ENCODE data around the gene ABCB11.
"Not testable (repeated sequence)": the region's sequence is repeated elsewhere in the genome, so short reads cannot be mapped to it uniquely, and the experiment has no call there.

ABCB11 gene

GRCh38 chr2:169026056-169026455, 5.1 kb downstream of the ABCB11 start:
- no peak for DNase-seq (ENCODE audit: insufficient read length, low spot score)
- FAIRE-seq: no peak
- TF ChIP-seq TAF1 (IDR thresholded peaks at IDR 0.05; ENCODE audit: low read depth, low read length): no peak
- TF ChIP-seq POLR2A (IDR thresholded peaks at IDR 0.05; ENCODE audit: low read depth, low read length): no peak
- no peak for TF ChIP-seq SPI1 (IDR thresholded peaks at IDR 0.05; ENCODE audit: low read depth, low read length)
- TF ChIP-seq POU2F2 (IDR thresholded peaks at IDR 0.05; ENCODE audit: low read depth, low read length): no peak
- TF ChIP-seq POLR2AphosphoS5 (IDR thresholded peaks at IDR 0.05; ENCODE audit: low read depth, low read length): no peak
- no peak for TF ChIP-seq PAX5 (IDR thresholded peaks at IDR 0.05; ENCODE audit: insufficient read depth, low read length, severe bottlenecking)

DNA sequence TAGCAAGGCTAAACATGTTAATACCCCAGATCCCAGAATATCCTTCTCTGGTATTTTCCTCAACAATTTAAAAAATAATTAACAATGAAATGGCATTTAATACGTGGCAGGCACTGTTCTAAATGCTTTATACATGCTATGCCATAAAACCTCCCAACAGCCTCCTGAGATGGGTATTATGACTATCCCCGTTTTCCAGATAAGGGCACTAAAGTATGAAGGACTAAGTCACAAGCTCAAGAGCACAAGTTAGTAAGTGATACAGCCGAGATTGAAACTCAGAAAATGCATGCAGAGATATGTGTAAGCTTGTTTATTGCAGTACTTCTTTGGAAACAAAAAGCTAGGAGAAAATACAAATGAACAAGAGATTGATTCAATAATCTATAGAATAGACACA, 8.0 kb downstream of the ABCB11 start:
- DNase-seq (ENCODE audit: insufficient read length, low spot score) (no peak), FAIRE-seq (no peak)
- no peak for TF ChIP-seq POLR2A (IDR thresholded peaks at IDR 0.05; ENCODE audit: low read depth, low read length)
- no peak for TF ChIP-seq PAX5 (IDR thresholded peaks at IDR 0.05; ENCODE audit: insufficient read depth, low read length, severe bottlenecking)
- TF ChIP-seq POU2F2 (IDR thresholded peaks at IDR 0.05; ENCODE audit: low read depth, low read length): no peak
- TF ChIP-seq TAF1 (IDR thresholded peaks at IDR 0.05; ENCODE audit: low read depth, low read length): no peak
- no peak for TF ChIP-seq POLR2AphosphoS5 (IDR thresholded peaks at IDR 0.05; ENCODE audit: low read depth, low read length)
- TF ChIP-seq SPI1 (IDR thresholded peaks at IDR 0.05; ENCODE audit: low read depth, low read length): no peak

DNA sequence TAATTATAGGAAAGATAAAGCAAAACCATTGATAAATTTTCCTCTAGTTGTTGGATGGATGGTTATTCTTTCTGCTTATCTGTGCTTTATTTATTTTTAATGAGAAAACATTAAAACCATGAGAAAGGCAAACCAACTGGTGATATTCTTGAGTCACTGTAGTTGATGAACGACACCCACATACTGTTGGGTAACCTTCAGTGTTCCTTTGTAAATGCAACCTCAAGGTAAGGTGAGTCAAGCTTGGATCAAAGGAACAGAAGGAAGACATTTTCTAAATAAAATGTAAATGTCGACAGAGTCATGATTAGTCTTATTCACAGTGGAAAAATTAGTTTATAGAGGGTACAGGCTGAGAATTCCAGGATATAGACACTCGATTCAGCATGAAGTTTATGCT, 12.7 kb downstream of the ABCB11 start:
- no peak for FAIRE-seq
- TF ChIP-seq POU2F2 (IDR thresholded peaks at IDR 0.05; ENCODE audit: low read depth, low read length) (no peak), PAX5 (IDR thresholded peaks at IDR 0.05; ENCODE audit: insufficient read depth, low read length, severe bottlenecking) (no peak), POLR2AphosphoS5 (IDR thresholded peaks at IDR 0.05; ENCODE audit: low read depth, low read length) (no peak), SPI1 (IDR thresholded peaks at IDR 0.05; ENCODE audit: low read depth, low read length) (no peak), TAF1 (IDR thresholded peaks at IDR 0.05; ENCODE audit: low read depth, low read length) (no peak), POLR2A (IDR thresholded peaks at IDR 0.05; ENCODE audit: low read depth, low read length) (no peak)
- no peak for DNase-seq (ENCODE audit: insufficient read length, low spot score)

DNA sequence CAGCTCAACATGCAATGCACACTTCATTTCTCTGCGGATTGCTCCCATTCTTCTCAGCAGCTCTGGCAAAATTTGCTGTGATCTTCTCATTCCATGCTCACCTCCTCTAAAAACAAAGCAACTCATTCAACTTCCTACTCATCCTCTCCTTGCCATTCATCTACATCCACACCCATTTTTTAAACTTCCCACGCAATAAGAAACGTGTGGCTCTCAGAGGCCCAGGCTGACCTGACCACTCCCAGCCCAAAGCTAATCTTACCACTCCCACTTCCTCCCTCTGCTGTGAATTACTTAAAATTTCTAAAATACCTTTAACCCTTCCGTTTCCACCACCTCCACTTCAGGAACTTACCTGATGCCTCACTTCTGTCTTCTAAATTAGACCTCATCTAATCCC, 15.2 kb downstream of the ABCB11 start:
- DNase-seq (ENCODE audit: insufficient read length, low spot score) (no peak), FAIRE-seq (no peak)
- no peak for TF ChIP-seq TAF1 (IDR thresholded peaks at IDR 0.05; ENCODE audit: low read depth, low read length)
- TF ChIP-seq POU2F2 (IDR thresholded peaks at IDR 0.05; ENCODE audit: low read depth, low read length): no peak
- TF ChIP-seq POLR2AphosphoS5 (IDR thresholded peaks at IDR 0.05; ENCODE audit: low read depth, low read length): no peak
- TF ChIP-seq PAX5 (IDR thresholded peaks at IDR 0.05; ENCODE audit: insufficient read depth, low read length, severe bottlenecking): no peak
- no peak for TF ChIP-seq SPI1 (IDR thresholded peaks at IDR 0.05; ENCODE audit: low read depth, low read length)
- TF ChIP-seq POLR2A (IDR thresholded peaks at IDR 0.05; ENCODE audit: low read depth, low read length): no peak

DNA sequence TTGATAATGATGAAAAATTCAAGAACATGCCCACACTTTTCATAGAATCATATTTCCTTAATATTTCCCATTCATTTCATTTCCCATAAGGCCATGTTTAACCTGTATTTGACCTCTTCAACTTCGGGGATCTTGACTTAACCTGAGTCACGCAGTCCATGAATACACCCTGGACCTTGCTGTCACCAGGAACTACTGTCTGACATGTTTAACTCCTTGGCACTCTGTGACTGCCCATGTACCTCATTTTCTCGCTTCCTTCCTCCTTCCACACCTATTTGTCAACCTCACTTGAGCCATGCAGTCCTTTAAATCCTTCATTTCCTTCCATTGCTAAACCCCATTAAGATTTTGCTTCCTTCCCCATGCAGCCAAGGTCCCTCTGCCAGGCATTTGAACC, 16.3 kb downstream of the ABCB11 start:
- FAIRE-seq (no peak), DNase-seq (ENCODE audit: insufficient read length, low spot score) (no peak)
- no peak for TF ChIP-seq POLR2AphosphoS5 (IDR thresholded peaks at IDR 0.05; ENCODE audit: low read depth, low read length)

DNA sequence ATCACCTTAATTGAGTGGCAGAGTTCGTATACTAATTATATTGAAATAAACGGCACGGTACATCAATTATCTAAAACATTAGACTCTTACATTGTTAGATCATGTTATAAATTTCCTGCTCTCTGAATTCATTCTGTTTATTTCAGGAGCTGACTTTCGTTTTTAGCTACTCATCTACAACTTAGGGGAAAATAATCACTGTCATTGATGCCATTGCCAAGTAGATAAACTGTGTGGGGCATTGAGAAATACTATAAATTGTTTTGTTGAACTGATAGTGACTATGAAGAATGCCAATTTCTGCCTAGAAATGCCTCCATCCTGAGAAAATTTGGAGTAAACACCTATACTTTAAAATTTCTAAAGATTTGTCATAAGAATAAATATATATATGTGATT, 17.5 kb downstream of the ABCB11 start:
- TF ChIP-seq SPI1 (IDR thresholded peaks at IDR 0.05; ENCODE audit: low read depth, low read length) (no peak), PAX5 (IDR thresholded peaks at IDR 0.05; ENCODE audit: insufficient read depth, low read length, severe bottlenecking) (no peak), TAF1 (IDR thresholded peaks at IDR 0.05; ENCODE audit: low read depth, low read length) (no peak), POLR2AphosphoS5 (IDR thresholded peaks at IDR 0.05; ENCODE audit: low read depth, low read length) (no peak), POU2F2 (IDR thresholded peaks at IDR 0.05; ENCODE audit: low read depth, low read length) (no peak), POLR2A (IDR thresholded peaks at IDR 0.05; ENCODE audit: low read depth, low read length) (no peak)
- no peak for DNase-seq (ENCODE audit: insufficient read length, low spot score)
- FAIRE-seq: no peak

GRCh38 chr2:169012812-169013627, 18.1 kb downstream of the ABCB11 start:
- FAIRE-seq (no peak), DNase-seq (ENCODE audit: insufficient read length, low spot score) (no peak)
- TF ChIP-seq POU2F2 (IDR thresholded peaks at IDR 0.05; ENCODE audit: low read depth, low read length): no peak
- TF ChIP-seq TAF1 (IDR thresholded peaks at IDR 0.05; ENCODE audit: low read depth, low read length): no peak
- no peak for TF ChIP-seq POLR2A (IDR thresholded peaks at IDR 0.05; ENCODE audit: low read depth, low read length)
- TF ChIP-seq POLR2AphosphoS5 (IDR thresholded peaks at IDR 0.05; ENCODE audit: low read depth, low read length): no peak
- no peak for TF ChIP-seq PAX5 (IDR thresholded peaks at IDR 0.05; ENCODE audit: insufficient read depth, low read length, severe bottlenecking)
- TF ChIP-seq SPI1 (IDR thresholded peaks at IDR 0.05; ENCODE audit: low read depth, low read length): no peak

DNA sequence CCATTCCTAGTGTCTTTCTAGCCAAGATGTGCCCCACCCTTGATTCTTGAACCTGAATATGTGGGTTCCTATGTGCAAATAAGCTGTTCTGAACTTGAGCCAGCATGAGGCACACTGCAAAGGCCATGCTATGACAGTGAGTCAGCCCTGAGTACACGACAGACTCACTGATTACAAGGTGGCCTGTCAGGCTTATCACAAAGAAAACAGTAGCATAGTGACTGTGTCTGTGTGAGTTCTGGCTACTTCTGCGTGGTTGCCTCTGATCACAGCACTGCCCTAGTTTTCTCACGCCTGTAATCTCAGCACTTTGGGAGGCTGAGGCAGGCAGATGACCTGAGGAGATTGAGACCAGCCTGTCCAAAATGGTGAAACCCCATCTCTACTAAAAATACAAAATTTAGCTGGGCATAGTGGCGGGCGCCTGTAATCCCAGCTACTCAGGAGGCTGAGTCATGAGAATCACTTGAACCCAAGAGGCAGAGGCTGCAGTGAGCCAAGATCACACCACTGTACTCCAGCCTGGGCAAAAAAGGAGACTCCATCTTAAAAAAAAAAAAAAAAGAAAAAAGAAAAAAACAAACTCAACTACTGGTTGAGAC, 18.8 kb downstream of the ABCB11 start:
- FAIRE-seq: not testable (repeated sequence)

DNA sequence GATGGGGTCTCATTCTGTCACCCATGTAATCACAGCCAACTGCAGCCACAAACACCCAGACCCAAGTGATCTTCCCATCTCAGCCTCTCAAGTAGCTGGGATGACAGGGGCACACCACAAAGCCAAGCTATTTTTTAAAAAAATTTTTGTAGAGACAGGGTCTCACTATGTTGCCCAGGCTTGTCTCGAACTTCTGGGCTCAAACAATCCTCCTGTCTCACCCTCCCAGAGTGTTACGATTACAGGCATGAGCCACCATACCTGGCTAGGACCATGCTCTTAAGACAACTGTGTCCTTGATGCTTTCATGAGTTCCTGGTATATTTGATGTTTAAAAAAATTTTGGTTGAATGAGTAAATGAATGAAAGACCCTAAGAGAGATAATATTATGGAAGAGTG, 19.4 kb downstream of the ABCB11 start:
- TF ChIP-seq POLR2A (IDR thresholded peaks at IDR 0.05; ENCODE audit: low read depth, low read length): no peak
- TF ChIP-seq TAF1 (IDR thresholded peaks at IDR 0.05; ENCODE audit: low read depth, low read length): no peak
- TF ChIP-seq POLR2AphosphoS5 (IDR thresholded peaks at IDR 0.05; ENCODE audit: low read depth, low read length): no peak
- no peak for TF ChIP-seq PAX5 (IDR thresholded peaks at IDR 0.05; ENCODE audit: insufficient read depth, low read length, severe bottlenecking)
- TF ChIP-seq SPI1 (IDR thresholded peaks at IDR 0.05; ENCODE audit: low read depth, low read length): no peak
- no peak for TF ChIP-seq POU2F2 (IDR thresholded peaks at IDR 0.05; ENCODE audit: low read depth, low read length)
- DNase-seq (ENCODE audit: insufficient read length, low spot score) (no peak), FAIRE-seq (no peak)

More for the DNA sequence above, 18.8 kb downstream of the ABCB11 start:
- not testable (repeated sequence) for DNase-seq (ENCODE audit: insufficient read length, low spot score)

Data from GM12891 (cell line).